NCI-H526 treated with DMSO at 0.1 percent for 48 hours (cell line): Measurements from ENCODE around the gene SLIT3.
A peak's percentile ranks its signal among the peaks of the same experiment; 100 is the strongest.
"Not testable (repeated sequence)": the region's sequence is repeated elsewhere in the genome, so short reads cannot be mapped to it uniquely, and the experiment has no call there.

Source experiments
- DNase-seq: peaks from one replicate; lab custom pipeline; 2025; lab: John Stamatoyannopoulos, UW

SLIT3 gene

DNA sequence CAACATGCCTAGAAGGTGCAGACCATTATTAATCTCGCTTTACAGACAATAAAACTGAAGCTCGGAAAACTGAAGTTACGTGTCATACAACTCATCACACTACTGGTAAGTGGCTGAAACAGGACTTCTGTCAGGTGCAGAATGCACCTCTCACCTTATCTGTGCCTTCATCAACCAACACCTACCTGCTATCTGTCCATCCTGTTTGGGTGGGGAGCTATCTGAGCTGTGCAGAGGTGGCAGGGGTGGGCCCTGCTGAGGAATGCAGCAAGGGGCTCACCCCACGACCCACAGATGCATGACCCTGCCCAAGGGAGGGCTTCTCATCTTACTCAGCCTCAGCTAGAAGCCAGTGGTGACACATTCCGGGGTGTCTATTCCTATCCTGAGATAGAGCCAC, 81.6 kb downstream of the SLIT3 start:
- DNase-seq: no peak

DNA sequence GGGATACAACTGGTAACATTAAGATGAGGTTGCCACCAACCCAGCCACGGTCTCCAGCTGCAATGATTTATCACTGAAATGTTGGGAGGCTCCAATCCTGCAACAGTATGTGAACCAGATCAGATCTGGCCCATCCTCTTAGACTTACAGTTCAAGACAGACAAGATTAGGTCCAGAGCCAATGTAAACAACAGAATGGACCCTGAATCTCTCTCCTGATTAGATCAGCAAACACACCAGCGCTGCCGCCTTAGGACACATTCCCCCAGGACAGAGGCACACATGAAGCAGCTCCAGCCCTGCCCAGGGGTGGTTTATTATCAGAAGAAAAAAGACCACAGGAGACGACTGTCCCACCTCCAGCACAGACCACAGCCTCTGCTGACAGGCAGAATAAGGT, 82.1 kb downstream of the SLIT3 start:
- DNase-seq: peak; percentile 0

DNA sequence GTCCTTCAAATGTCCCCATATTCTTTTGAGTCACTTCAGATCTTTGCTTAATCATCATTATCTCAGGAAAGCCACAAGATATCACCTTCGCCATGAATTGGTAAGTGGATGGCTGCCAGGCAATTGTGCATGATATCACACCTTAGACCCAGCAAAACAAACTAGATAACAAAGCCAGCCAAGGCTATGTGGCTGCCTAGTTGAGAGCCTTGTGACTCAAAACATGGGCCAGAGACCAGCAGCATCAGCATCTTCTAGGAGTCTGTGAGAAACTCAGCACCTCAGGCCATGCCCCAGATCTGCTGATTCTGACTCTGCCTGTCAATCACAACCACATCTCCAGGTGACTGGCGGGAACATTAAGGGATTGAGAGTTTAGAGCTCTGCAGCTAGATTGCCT, 82.8 kb downstream of the SLIT3 start:
- no peak for DNase-seq

DNA sequence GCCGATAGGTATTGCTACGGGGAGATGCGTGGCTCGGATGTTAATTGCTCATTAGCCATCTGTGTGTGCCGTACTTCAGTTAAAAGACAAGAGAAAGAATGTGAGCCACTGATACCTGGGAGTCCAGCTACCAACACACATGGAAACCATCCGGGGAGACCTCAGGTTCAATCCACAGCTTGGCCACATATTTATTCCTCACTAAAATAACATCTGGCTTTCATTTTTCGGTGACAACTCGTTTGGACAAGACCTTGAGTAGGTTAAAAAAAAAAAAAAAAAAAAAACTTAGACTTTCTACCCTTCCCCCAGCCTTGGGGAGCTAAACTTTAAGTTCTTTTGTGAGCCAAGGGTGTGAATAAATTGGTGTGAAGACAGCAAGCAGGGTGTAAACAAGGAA, 84.1 kb downstream of the SLIT3 start:
- no peak for DNase-seq

DNA sequence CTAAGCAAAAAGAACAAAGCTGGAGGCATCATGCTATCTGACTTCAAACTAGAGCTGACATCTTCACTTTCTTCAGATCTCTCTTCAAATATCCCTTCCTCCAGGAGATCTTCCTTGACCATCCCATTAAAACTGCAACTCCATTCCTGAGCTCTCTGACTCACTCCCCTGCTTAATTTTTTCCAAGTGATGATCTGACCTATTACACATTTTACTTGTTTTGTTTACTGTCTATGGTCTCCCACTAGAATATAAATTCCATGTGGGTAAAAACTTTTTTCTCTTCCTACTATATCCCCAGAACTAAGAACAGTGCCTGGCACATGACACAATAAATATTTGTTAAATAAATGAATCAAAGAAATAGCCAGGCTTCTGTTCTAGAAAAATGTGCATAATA, 87.5 kb downstream of the SLIT3 start:
- DNase-seq: no peak

DNA sequence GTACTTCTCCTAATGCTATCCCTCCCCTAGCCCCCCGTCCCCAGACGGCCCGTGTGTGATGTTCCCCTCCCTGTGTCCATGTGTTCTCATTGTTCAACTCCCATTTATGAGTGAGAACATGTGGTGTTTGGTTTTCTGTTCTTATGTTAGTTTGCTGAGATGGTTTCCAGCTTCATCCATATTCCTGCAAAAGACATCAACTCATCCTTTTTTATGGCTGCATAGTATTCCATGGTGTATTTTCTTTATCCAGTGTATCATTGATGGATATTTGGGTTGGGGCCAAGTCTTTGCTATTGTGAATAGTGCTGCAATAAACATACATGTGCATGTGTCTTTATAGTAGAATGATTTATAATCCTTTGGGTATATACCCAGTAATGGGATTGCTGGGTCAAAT, 89.2 kb downstream of the SLIT3 start:
- DNase-seq: not testable (repeated sequence)

DNA sequence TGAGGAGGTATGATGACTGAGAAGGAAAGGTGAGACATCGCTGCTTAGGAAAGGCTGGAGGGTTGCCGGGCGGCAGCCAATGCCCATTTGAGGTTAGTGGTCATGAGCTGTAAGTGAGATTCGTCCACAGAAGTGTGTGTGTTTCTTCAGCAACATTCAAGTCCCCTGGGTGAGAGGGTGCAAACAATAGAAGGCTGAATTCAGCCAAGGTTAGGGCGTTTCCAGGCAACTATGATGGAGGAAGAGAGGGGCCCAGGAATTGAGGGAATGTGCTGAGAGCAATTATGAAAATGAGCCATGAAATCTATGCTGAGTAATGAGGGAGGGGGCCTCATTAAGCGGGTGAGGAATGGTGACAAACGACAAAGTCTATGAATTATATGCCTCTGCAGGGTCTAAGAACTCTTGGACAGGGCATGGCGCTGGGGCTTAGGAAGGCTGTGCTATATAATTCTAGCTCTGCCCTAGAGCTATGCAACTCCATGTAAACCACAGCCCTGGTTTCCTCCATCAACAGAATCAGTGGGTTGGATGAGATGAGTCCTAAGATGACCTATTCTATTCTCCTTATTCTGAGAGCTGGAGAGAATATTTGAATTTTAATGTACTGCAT, 96.0 kb downstream of the SLIT3 start:
- DNase-seq: peak; percentile 2

DNA sequence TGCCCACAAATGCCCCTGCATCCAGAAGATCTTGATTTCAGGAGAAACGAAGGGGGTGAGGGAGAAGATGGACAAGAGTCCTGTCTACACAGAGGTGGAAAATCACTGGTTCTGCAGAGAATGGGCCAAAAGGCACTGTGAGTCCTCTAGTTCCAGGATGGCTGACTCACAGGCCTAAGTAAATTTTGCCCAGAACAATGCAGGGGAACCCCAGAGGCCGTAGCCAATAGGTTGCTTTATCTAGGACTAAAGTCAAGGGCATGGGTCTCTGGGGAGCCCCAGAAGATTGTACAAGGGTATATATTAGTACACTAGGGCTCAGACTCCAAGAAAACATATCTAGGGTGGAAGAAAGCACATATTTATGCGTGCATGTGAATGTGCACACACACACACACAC, 98.0 kb downstream of the SLIT3 start:
- no peak for DNase-seq

DNA sequence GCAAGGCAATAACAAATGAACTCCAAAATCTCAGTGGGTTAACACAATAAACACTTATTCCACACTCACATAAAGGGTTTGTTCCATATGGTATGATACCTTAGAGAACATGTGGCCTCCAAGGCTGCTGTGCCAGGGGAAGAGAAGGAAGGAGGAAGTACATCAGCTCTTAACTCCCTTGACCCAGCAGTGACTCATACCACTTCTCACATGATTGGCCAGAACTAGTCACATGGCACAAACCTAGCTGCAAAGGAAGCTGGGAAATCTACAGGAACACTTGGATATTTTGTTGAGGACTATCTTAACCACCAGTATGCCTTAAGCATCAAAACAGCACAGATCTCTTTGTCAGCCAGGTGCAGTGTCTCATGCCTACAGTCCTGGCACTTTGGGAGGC, 99.3 kb downstream of the SLIT3 start:
- DNase-seq: no peak

DNA sequence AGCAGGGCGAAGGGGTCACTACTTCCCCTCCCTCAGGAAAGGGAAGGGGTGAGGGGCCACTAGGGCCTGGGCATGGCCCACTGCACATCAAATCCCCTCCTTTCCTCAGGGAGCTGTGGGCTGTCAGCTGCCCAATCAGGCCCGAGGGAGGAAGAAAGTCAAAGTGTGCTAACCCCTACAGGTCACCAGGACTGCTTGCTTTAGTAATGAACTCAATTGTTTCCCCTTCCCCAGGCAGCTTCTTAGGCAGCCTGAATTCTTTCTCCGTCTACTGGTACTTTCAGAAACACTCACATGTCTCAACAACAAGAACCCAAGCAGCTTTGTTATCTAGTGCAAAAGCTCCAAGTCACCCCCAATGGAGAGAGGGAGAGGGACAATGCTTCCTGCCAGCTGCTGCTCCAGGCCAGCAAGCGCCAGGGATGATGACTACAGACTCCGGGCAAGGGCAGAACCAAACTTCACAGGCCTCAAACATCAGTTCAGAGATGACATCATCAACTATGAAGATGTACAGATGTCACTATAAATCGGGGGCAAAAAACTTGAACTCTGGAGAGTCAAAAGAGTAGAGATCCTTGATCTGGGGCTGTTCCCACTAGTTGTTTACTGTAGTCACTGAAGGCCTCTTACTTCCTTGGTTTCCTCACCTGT, 100.7 kb downstream of the SLIT3 start:
- DNase-seq: no peak

DNA sequence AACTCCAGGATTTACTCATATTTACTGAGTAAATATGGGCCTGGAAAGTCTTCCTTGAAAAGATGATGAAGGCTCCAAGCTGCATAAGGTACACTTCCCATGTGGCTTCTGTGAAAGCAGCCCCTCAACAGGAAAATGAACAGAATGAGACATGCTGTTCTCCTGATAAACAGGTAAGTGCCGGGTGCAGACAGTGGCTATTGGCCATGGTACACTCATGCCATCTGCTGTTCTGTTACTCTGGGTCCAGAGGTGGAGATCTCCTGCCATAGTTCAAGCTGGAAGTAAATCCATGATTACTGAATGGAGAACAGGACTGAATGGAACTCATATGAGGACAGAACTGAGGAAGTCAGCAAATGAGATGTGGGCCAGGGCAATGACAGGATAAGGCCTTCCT, 103.6 kb downstream of the SLIT3 start:
- no peak for DNase-seq

DNA sequence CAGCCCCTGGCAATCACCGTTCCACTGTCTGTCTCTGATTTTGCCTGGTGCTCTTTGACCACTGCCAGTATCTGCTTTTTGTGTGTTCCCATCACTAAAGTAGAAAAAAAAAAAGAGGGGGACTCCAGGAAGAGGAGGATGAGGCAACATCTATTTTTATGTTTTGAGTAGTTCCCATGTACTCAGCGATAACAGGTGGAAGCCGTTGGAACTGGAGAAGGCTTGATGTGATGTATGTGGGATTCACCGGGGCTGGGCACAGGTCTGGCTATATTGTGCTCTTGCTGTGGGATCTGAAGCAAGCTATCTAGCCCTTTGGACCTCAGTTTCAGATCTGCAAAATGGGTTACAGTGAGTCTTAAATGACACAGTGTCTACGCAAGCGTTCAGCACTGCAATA, 104.9 kb downstream of the SLIT3 start:
- DNase-seq: no peak

DNA sequence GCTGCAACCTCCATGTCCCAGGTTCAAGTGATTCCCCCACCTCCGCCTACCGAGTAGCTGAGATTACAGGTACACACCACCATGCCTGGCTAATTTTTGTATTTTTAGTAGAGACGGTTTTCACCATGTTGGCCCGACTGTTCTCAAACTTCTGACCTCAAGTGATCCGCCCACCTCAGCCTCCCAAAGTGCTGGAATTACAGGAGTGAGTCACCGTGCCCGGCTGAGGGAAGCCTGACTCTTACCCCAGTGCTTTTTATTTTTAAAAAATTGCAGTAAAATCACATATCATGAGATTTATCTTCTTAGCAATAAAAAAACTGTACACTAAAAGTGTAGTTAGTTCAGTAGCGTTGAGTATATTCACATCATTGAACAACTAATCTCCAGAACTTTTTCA, 105.3 kb downstream of the SLIT3 start:
- DNase-seq: no peak

DNA sequence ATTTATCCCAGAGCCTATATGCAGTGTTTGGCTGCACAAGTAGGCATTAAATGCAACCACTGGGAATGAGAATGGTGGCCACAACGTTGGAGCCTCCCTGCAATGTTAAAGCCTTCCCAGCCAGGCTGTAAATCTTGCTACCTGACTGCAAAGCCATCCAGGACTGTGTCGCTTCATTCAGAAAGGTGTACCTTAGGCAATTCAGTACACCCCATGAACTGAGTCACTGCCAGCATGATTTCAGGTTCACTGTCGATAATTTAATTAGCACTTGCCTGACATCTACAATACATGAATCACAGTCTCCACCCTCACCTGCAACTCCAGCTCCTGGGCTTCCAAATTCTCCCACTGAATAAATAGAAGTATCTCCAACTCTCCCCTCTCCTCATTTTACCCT, 108.4 kb downstream of the SLIT3 start:
- no peak for DNase-seq

DNA sequence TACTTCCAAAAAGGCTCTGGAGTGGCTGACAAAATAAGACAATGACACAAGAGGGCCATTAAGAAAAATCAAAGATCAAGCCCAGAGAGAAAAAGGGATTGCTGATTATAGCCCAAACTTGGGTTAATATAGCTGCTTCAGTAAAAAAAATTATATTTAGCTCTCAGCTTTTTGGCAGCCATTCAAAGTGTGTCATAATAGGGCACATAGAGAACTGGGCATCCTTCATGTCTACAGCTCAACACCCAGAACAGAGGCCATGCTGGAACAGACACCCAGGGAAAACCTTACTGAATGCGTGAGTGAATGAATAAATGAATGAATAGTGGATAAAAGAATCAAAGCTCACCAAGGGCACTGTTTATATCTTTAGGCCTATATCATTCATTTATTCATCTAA, 110.1 kb downstream of the SLIT3 start:
- DNase-seq: no peak

DNA sequence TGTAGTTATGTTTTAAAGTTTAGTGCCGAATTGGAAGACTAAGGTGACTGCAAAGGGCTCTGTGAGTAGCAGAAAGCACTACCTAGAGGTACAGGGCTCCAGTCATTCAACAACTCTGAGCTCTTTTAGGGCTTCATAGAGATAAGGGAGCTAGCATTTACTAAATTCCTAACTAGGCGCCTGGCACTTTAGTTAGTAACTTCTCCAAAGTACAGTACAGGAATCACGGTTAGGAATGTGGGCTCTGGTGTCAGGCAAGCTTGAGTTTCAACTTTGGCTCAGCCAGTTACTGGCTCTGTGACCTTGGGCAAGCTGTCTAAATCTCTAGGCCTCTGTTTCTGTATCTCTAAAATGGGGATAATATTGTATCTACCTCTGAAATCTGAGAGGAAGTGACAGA, 115.3 kb downstream of the SLIT3 start:
- no peak for DNase-seq

DNA sequence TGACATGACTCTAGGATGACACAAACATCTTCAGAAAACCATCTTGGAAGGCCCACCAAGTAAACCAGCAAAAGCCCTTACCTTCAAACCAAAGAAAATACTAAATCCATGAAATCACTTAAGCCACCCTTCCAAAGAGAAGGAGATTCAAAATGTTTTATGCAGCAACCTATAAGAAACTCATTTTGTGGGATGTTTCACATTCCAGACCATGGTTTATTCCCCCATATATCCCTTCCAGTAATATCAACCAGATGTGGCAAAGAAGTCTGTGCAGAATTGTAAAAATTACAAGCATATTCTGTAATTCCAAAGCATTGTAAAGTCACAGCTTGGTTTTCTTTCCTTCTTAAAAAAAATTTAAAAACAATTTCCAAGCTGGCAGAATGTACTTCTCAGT, 117.4 kb downstream of the SLIT3 start:
- no peak for DNase-seq

DNA sequence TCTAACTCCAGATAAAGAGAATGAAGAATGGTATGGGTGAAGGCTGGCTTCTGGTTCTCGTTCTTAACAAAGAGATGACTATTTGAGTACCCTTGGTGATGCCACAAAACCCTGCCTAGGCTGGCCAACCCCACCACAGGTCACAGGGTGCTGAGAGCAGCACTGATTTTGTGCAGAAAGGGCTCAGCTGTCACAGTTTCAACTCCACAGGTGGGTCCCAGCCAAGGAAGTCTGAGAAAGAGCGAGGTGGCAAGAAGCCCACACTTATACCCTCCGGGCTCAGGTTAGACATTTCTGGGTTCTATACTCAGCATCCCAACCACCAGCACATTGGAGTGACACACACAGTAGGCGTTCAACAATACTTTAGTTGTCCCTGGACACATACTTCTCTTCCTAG, 118.1 kb downstream of the SLIT3 start:
- no peak for DNase-seq

DNA sequence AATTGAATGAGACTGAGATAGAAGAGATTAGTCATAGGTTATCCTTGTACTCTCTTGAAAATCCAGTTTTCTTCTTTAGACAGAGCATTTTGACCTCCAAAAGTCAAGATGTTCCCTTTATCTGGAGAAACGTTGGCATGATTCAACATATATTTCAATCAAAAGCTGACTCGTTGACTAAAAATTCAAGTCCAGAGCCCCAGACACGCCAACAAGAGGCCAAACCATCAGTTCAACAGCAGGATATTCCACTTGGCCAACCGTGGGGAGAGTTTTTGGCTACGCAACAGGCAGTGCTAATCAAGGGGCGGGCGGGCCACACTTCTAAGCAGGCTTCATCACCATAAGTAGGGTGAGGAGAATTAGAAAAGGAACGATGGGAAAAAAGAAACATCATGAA, 119.1 kb downstream of the SLIT3 start:
- DNase-seq: no peak

DNA sequence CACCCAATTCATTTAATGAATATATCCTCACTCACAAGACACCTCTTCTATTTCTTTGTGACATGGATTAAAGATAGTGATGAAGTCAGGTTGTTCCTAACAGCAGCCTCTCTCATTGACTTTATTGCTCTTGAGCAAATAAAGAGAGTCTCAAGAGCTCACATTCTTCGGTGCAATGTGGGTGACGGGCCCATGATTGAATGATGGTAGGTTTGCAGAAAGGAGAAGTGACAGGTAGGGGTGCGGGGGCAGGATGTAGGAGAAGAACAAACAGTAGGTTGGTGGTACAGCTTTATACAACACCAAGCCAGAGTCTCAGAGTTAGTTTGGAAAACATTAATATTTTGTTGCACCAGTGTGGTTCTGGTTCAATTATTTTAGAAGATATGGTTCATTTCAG, 122.2 kb downstream of the SLIT3 start:
- no peak for DNase-seq

DNA sequence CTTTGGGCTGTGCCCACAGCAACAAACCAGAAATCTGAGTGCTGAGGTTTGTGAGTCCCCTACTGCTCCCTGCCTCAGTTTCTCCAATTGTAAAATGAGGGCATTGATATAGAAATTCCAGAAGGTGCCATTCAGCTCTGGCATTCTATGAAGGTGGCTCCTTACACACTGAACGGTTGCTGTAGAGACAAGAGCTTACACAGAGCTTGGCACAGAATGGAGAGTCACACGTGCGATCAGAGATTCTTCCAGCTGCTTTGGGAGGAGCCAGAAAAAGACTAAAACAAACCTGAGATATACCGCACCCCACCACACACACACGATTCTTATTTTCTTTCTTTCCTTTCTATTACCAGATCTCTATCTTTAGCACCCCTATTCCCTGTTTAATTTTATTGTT, 122.7 kb downstream of the SLIT3 start:
- DNase-seq: no peak

DNA sequence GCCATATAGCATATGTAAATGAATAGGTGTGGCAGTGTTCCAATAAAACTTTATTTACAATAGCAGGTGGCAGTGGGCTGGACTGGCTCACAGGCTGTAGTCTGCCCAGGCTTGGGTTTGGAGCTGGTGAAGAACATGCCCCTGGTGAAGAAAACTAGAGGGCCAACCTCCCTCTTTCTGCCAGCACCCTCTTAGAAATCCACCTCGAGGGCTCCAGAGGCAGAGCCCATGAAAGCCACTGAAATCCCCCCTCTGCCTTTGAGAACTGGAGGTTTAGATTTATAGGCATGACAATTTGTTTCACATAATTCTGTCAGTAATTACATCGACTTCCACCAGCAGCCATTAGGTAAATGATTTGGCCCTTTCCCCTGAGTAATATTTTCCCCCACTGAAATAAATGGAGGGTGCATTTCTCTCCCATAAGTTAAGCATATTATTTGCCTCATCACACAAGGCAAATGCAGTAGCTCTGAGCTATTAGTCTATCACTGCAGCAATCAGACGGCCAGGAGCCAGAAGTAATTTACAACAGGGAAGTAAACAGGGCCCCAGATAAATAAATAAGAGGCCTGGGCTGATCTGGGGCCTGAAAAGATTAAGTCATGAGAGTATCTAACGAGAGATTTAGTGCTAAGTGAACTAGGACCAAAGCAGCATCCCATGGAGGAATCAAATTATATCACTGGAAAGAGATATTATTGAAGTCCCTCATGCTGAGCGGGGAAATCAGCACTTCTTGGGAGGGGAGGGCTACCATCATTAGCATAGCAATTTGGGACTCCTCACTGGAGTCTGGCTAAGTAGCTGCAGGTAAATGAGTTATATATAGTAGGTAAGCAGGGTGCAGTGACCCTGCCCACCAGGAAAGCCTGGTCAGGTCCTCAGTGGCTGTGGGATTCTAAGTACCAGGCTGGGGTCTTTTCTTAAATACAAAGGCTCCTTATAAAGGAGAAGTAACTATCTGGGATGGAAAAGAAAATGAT, 123.9 kb downstream of the SLIT3 start:
- peak; percentile 33 for DNase-seq

DNA sequence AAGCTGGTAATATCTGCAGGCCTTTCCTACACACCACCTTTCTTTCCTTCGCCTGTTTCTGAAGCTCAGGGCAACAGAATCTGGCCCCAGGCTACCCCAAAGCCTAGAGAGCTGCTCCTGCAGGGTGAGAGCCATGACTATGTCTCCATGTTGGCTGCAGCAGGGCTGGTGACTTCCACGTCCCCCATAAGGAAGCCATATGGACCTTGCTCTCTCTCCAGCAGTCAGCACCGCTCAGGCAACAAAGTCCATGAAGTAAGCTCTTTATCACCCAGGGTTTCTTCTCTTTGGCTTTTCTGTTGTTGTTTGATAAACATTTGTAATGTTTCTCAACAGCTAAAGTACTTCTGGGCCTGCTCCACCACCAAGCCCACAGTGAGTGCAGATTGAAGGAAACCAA, 125.2 kb downstream of the SLIT3 start:
- DNase-seq: no peak
